Neutrophil (primary cell): ENCODE data around the gene THG1L.

Experiments
- H3K27ac ChIP-seq: fragments of 200-600 bp; sonication (generic); 2 replicates; pipeline ENCODE4 v1.5.1; 2016; ENCODE audit warnings: mild to moderate bottlenecking, moderate library complexity
- H3K27me3 ChIP-seq: fragments of 200-600 bp; sonication (generic); 2 replicates; pipeline ENCODE4 v1.6.0; 2016; ENCODE audit warnings: mild to moderate bottlenecking
- H3K36me3 ChIP-seq: fragments of 200-600 bp; sonication (generic); 2 replicates; pipeline ENCODE4 v1.5.1; 2017
- H3K4me1 ChIP-seq, 2 experiments: fragments of 200-600 bp in 1 of 2; sonication (generic) in 1 of 2; 1 replicate in 1 of 2; 2 replicates in 1 of 2; pipeline versions ENCODE4 v1.5.1 to v1.6.1; 2013 to 2016; ENCODE audit warnings: low read depth in 1 of 2, low read length in 1 of 2, mild to moderate bottlenecking in 1 of 2, moderate library complexity in 1 of 2; ENCODE audit not compliant: control insufficient read depth in 1 of 2, insufficient read depth in 1 of 2
- H3K4me3 ChIP-seq, 2 experiments: fragments of 200-600 bp in 1 of 2; sonication (generic) in 1 of 2; 1 replicate in 1 of 2; 2 replicates in 1 of 2; pipeline ENCODE4 v1.5.1; 2013 to 2016; ENCODE audit warnings: low read depth in 1 of 2, low read length in 1 of 2, mild to moderate bottlenecking in 1 of 2, moderate library complexity in 1 of 2
- H3K9me3 ChIP-seq: fragments of 200-600 bp; sonication (generic); 2 replicates; pipeline ENCODE4 v1.5.1; 2016
- TF ChIP-seq, protein P1 (sequence below): fragments of 200-600 bp; sonication (generic); IDR thresholded peaks from 2 replicates; pipeline ENCODE4 v1.5.1; 2016; ENCODE audit warnings: antibody characterized with exemption

The THG1L gene

DNA sequence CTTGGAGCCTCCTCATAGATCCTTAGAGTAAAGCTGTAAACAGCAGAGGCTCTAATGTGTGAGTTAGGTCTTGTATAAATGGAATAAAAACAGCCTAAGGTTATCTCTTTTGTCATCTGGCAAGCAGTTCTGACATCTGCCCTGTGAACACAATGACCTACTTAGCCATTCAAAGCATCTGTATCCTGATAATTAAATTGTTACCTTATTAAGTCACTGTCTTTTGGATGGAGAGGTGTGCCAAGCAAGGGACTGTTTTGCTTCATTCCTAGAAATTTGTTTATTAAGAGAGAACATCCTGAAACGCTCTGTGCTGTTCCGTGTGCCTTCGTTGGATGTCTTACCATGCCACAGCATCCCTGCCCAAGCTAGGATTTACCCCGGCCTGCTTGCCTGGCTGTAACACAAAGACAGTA is 13.8 kb downstream of the THG1L start:
- H3K27ac ChIP-seq: no peak overlapping the region
- no peak overlapping the region for H3K4me3 ChIP-seq
- TF ChIP-seq, protein P1, sequence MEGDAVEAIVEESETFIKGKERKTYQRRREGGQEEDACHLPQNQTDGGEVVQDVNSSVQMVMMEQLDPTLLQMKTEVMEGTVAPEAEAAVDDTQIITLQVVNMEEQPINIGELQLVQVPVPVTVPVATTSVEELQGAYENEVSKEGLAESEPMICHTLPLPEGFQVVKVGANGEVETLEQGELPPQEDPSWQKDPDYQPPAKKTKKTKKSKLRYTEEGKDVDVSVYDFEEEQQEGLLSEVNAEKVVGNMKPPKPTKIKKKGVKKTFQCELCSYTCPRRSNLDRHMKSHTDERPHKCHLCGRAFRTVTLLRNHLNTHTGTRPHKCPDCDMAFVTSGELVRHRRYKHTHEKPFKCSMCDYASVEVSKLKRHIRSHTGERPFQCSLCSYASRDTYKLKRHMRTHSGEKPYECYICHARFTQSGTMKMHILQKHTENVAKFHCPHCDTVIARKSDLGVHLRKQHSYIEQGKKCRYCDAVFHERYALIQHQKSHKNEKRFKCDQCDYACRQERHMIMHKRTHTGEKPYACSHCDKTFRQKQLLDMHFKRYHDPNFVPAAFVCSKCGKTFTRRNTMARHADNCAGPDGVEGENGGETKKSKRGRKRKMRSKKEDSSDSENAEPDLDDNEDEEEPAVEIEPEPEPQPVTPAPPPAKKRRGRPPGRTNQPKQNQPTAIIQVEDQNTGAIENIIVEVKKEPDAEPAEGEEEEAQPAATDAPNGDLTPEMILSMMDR: no peak

DNA sequence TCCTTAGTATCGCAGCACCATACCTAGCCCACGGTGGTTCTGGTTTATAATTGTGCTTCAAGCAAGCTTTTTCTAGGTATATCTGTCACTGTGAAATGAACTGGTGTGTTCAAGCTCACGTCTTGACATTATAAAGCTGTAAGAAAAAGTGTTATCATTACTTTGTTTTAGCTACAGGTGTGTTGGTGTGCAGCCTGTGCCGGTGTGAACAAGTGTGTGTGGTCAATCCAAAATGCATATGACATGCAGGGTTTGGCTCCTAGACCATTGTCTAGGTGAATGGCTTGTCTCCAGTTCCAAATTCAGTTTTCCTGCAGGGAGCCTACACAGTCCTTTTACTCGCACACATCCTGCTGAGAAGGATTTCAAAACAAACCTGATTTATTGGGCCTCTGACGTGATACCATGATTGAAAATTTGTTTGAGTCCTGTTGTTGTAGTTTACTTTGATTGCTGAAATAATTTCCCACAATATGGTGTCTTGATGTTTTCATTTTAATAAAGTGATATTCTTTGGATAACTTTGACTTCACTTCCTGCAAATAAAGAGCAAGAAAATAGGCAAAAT is 16.0 kb downstream of the THG1L start:
- no peak overlapping the region for H3K27ac ChIP-seq

More for the DNA sequence above, 13.8 kb downstream of the THG1L start:
- no peaks in the 10 kb centered on the region for H3K9me3 ChIP-seq
- H3K36me3 ChIP-seq: no peaks in the 10 kb centered on the region
- H3K4me1 ChIP-seq: peaks cover 14 to 16% of the 10 kb centered on the region in 2 experiments
- H3K27me3 ChIP-seq: no peaks in the 10 kb centered on the region

DNA sequence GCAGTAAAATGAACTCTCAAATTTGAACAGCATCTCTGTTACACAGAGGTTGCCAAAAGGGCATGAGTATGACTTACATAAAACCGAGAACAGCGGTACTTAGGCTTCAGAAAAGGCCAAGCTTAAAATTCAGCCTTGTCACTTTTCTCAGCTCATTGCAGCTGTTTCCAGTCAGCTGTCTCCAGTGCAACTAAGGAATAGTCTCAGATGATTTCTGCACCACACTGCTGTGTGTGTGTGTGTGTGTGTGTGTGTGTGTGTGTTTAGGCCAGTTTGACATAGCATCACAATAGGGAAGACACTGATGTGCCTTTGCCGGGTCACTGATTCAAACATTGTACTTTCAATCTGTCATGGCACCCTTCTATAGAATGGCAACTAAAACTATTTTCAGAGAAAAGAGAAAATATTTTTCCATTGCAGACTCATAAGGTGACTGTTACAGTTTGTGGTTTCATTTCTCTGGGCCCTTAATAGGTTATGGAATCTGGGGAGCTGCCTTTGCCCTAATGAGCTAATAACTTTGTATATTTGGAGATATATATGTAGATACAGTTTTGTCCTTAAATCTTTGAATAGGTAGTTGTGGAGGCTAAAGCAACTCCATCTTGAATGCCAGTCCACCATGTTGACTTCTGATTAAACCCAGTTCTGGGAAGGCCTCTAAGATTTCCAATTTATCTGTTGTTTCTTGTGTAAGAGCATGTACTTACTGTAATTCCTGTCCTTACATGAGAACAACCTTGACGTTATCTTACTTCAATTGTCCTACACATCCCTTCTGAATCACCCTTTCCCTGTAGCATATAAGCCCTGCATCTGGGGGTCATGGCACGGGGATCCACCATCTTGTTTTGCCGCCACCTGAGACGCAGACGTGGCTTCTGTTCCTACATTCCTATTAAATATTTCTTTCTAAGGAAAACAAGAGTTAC is 16.8 kb downstream of the THG1L start:
- H3K36me3 ChIP-seq: peaks cover 5% of the 10 kb centered on the region
- no peaks in the 10 kb centered on the region for H3K27me3 ChIP-seq
- H3K4me1 ChIP-seq: peaks cover 13% of the 10 kb centered on the region in 2 experiments
- no peak overlapping the region for H3K4me3 ChIP-seq
- no peak overlapping the region for H3K27ac ChIP-seq
- TF ChIP-seq, protein P1: no peak
- H3K9me3 ChIP-seq: no peaks in the 10 kb centered on the region

More for the DNA sequence above, 16.0 kb downstream of the THG1L start:
- H3K4me1 ChIP-seq: peaks cover 14 to 16% of the 10 kb centered on the region in 2 experiments
- no peak overlapping the region for H3K4me3 ChIP-seq
- H3K27me3 ChIP-seq: no peaks in the 10 kb centered on the region
- TF ChIP-seq, protein P1: no peak
- H3K36me3 ChIP-seq: peaks cover 2% of the 10 kb centered on the region
- no peaks in the 10 kb centered on the region for H3K9me3 ChIP-seq

DNA sequence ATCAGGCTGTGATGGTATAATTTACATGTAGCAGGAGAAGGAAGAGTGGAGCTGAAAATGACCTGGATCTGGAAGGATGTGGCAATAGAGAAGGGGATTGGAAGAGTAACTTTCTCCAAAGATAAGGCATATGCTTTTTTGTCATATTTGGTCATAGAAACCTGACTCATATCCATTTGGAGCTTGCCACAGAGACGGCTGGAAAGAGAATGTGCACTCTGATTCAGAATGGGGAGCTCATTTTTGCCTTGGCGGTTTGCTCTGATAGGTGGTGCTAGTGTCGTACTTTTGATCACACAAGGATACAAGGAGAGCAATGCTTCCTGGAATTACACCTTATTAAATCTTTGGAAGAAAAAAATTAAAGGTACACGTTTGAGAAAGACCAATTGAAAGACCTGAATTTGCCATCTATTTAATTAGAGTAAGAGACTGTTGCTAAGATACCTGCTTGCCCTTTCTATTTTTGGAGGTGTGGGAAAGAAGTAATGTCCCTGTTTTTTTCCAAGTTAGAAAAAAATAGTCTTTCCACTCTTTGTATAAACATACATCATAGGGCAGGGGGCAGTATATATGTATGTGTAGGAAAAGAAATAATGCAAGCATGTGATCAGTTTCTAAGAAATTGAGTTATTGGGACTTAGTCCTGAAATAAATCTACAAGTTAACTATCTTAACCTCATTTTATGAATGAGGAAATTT is 17.7 kb downstream of the THG1L start:
- Histone ChIP-seq H3K9me3 (no peaks in the 10 kb centered on the region), H3K27ac (no peak overlapping the region), H3K27me3 (no peaks in the 10 kb centered on the region), H3K36me3 (peaks cover 5% of the 10 kb centered on the region), H3K4me1 (peaks cover 9 to 10% of the 10 kb centered on the region in 2 experiments), H3K4me3 (no peak overlapping the region)
- TF ChIP-seq, protein P1: no peak

DNA sequence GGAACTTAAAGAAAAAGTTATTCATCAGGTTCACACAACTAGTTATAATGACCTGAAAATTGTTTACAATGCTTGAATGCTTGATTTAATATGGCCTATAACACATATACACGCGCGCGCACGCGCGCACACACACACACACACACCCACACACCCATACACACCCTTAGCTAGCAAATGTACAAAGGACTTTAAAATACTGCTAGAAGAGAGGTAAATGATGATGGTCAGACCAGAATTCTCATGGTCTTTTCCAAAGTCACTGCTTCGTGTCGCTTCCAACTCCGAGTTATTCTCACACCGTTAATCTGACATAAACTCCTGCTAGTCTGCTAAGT is 18.2 kb downstream of the THG1L start:
- H3K36me3 ChIP-seq: peaks cover 5% of the 10 kb centered on the region
- H3K27me3 ChIP-seq: no peaks in the 10 kb centered on the region
- TF ChIP-seq, protein P1: no peak
- H3K9me3 ChIP-seq: no peaks in the 10 kb centered on the region
- H3K4me1 ChIP-seq: peaks cover 4 to 5% of the 10 kb centered on the region in 2 experiments
- no peak overlapping the region for H3K27ac ChIP-seq
- H3K4me3 ChIP-seq: no peak overlapping the region
